HG02870 (cell line): ENCODE measurements around the gene ARHGEF35.
"Not testable (repeated sequence)": the region's sequence is repeated elsewhere in the genome, so short reads cannot be mapped to it uniquely, and the experiment has no call there.

Source experiments
- ATAC-seq: cut with Tn5 transposase; IDR thresholded peaks from one replicate; pipeline ENCODE4 v1.9.1; 2021; ENCODE audit warnings: mild to moderate bottlenecking, moderate library complexity; ENCODE audit not compliant: unreplicated experiment

ARHGEF35 gene

DNA sequence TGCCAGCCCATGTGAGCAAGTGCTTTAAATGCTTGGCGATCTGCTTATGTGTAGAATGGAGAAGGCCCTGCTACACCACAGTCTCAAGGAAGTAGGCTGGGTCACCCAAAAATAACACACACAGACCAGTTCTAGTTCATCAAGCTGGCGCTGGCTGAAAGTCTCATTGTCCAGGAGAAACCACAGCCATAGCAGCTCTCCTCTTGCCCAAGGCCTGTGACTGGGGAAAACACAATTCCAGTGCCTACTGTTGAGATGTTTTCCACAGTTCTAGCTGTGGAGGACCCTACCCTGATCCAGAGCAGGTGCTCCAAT, 16.5 kb downstream of the ARHGEF35 start:
- not testable (repeated sequence) for ATAC-seq

DNA sequence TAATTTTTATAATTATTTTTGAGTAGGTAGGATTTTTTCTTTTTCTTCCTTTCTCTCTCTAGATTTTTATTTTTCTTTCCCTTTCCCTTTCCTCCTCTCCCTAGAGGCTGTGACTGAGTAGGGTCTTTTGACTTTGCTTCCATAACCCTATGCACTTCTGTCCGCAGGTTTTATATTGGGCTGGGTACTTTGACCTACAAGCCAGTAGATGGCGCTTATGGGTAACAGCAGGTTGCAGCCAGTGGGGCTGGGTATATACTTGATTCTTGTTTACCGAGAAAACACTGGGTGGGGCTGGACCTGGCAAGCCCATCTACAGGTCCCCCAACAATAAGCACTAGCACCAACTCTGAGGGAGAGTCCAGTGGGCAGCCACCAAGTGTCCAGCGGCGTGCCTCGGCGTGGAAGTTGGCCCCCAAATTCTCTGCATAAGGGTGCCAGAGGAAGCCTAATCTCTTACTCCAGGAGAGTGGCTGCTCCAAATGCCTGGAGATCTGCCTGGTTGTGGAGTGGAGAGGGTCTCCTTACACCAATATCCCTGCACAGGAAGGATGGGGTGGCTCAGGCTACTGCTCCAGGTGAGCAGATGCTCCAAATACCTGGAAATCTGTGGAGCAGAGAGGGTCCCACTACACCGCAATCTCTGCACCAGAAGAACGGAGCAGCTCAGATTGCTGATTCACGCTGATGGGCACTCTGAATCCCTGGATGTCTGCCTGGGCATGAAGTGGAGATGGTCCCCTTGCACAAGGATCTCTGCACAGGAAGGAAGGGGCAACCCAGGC, 17.1 kb downstream of the ARHGEF35 start:
- peak; percentile 98 for ATAC-seq

GRCh38 chr7:144174613-144175012, 21.0 kb downstream of the ARHGEF35 start:
- ATAC-seq, result no peak

DNA sequence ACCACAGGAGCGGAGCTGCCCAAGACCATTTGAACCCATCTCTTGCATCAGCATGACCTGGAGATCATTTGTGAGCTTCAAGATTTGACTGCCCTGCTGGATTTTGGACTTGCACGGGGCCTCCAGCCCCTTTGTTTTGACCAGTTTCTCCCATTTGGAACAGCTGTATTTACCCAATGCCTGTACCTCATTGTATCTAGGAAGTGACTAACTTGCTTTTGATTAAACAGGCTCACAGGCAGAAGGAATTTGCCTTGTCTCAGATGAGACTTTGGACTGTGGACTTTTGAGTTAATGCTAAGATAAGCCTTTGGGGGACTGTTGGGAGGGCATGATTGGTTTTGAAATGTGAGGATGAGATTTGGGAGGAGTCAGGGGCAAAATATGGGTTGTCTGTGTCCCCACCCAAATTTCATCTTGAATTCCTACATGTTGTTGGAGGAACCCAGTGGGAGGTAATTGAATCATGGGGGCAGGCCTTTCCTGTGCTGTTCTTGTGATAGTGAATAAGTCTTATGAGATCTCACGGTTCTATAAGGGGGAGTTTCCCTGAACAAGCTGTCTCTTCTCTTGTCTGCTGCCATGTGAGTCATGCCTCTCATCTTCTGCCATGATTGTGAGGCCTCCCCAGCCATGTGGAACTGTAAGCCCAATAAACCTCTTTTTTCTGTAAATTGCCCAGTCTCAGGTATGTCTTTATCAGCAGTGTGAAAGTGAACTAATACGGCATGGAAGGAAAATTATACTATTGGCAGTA, 23.9 kb downstream of the ARHGEF35 start:
- not testable (repeated sequence) for ATAC-seq

- no peak for ATAC-seq
These were observed 30.8 kb downstream of the ARHGEF35 start for GRCh38 chr7:144164784-144165183.

GRCh38 chr7:144158861-144159260, 36.8 kb downstream of the ARHGEF35 start:
- ATAC-seq, result no peak

DNA sequence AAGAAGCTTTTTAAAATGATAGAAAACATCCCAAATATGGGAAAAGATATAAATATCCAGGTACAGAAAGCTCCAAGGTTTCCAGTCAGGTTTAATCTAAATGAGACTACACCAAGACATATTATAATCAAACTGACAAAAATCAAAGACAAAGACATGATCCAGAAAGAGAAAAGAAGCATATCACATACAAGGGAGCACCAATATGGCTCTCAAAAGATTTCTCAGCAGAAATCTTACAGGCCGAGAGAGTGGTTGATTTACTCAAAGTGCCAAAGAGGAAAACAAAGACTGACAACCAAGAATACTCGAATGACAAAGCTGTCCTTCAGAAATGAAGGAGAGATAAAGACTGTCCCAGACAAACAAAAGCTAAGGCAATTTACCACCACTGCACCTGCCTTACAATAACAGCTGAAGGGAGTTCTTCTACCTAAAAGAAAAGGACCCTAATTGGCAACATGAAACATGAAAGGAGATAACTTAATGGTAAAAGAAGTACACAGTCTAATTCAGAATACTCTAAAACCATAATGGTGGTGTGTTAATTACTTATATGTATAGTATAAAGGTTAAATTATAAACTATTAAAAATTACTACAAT, 47.3 kb downstream of the ARHGEF35 start:
- no peak for ATAC-seq

DNA sequence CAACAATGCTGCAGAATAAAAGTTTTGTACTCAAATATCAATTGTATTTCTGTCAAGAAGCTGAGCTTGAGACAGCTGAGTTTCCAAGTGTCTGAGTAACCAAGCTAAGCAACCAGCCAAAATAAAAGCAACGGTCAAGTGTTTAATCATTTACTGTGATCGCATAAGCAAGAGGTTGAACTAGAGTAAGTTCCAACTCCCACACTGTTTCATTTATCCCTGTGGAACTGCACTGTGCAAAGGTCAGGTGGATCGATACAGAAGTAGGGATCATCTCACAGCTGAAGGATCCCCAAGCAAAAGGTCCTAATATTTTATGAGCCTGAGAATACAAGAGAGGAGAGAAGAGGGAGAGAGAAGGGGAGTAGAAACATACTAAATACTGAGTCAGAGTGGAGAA, 51.2 kb downstream of the ARHGEF35 start:
- no peak for ATAC-seq

DNA sequence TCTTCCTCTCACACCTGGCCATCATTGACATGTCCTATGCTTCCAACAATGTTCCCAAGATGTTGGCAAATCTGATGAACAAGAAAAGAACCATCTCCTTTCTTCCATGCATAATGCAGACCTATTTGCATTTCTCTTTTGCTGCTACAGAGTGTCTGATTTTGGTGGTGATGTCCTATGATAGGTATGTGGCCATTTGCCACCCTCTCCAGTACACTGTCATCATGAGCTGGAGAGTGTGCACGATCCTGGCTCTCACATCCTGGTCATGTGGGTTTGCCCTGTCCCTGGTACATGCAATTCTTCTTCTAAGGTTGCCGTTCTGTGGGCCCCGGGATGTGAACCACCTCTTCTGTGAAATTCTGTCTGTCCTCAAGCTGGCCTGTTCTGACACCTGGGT, 53.4 kb downstream of the ARHGEF35 start:
- no peak for ATAC-seq

GRCh38 chr7:144137501-144137900, 58.1 kb downstream of the ARHGEF35 start:
- ATAC-seq, result no peak
